Muscle of back (tissue), 11 donors: ENCODE results near the gene AMPH. TPM values are rescaled to one million over a fixed set of nuclear protein-coding genes. Genes with fewer than 3 reads are reported as not detected.
A peak's percentile ranks its signal among the peaks of the same experiment; 100 is the strongest.
"Not testable (repeated sequence)": the region's sequence is repeated elsewhere in the genome, so short reads cannot be mapped to it uniquely, and the experiment has no call there.

Experiments used
- DNase-seq, 3 donors: peaks; one replicate each; pipeline versions ENCODE4 v3.0.0 to v3.0.0-alpha.2; 2013
- polyA plus RNA-seq, 10 donors: library from polyadenylated mRNA; unstranded; fragments of 120-200 nt; gene quantifications; one replicate each; pipeline ENCODE4 v1.2.1, GENCODE V29; 2013; ENCODE audit not compliant: insufficient read length in 10 of 10

Gene AMPH
- polyA plus RNA-seq, 10 donors = 6.0 to 13.7 (median 10.2) TPM

- DNase-seq = no peak
These were observed 234.3 kb downstream of the AMPH start for GRCh38 chr7:38396852-38397251.

GRCh38 chr7:38395921-38396552 is 235.1 kb downstream of the AMPH start:
- not testable (repeated sequence) for DNase-seq

GRCh38 chr7:38394660-38395059 is 236.5 kb downstream of the AMPH start:
- DNase-seq = no peak

GRCh38 chr7:38393874-38394273 is 237.3 kb downstream of the AMPH start:
- DNase-seq = no peak

- DNase-seq = no peak
These were observed 239.4 kb downstream of the AMPH start for GRCh38 chr7:38391751-38392150.

- DNase-seq = no peak
These were observed 245.5 kb downstream of the AMPH start for GRCh38 chr7:38385682-38386081.

- DNase-seq = no peak
These were observed 247.9 kb downstream of the AMPH start for GRCh38 chr7:38383281-38383680.

- DNase-seq = no peak
These were observed 248.5 kb downstream of the AMPH start for GRCh38 chr7:38382684-38383083.

- no peak for DNase-seq
These were observed 255.7 kb downstream of the AMPH start for GRCh38 chr7:38375453-38375852.

- peak in 2 of 3 donors; percentile 44 to 60 for DNase-seq
These were observed 256.7 kb downstream of the AMPH start for GRCh38 chr7:38374507-38374906.

GRCh38 chr7:38373155-38373554 is 258.0 kb downstream of the AMPH start:
- peak in 1 of 3 donors; percentile 37 for DNase-seq

GRCh38 chr7:38372290-38372689 is 258.9 kb downstream of the AMPH start:
- no peak for DNase-seq

GRCh38 chr7:38369816-38370493 is 261.2 kb downstream of the AMPH start:
- DNase-seq = peak; percentile 55 to 82 (median 72)

- DNase-seq = peak; percentile 40 to 62 (median 42)
These were observed 263.0 kb downstream of the AMPH start for GRCh38 chr7:38368191-38368605.

GRCh38 chr7:38367301-38367890 is 263.8 kb downstream of the AMPH start:
- no peak for DNase-seq

GRCh38 chr7:38363379-38363778 is 267.8 kb downstream of the AMPH start:
- DNase-seq = not testable (repeated sequence)

- DNase-seq = not testable (repeated sequence)
These were observed 268.4 kb downstream of the AMPH start for GRCh38 chr7:38362611-38363237.

- no peak for DNase-seq
These were observed 270.4 kb downstream of the AMPH start for GRCh38 chr7:38360776-38361175.

GRCh38 chr7:38359071-38359601 is 272.0 kb downstream of the AMPH start:
- not testable (repeated sequence) for DNase-seq

GRCh38 chr7:38358273-38358831 is 272.8 kb downstream of the AMPH start:
- not testable (repeated sequence) for DNase-seq

- not testable (repeated sequence) for DNase-seq
These were observed 276.8 kb downstream of the AMPH start for GRCh38 chr7:38354271-38354851.
